Astrocyte of the spinal cord (primary cell): Measurements from ENCODE around the gene ERP29.
A peak's percentile ranks its signal among the peaks of the same experiment; 100 is the strongest.

Experiments used
- DNase-seq: peaks from one replicate; pipeline ENCODE4 v3.0.0; 2011; ENCODE audit warnings: low read depth, low spot score
- H3K4me3 ChIP-seq: 2 replicates; pipeline ENCODE4 v1.5.1; 2011; ENCODE audit warnings: low read depth, mild to moderate bottlenecking, low read length, moderate library complexity
- CTCF ChIP-seq: IDR thresholded peaks from 2 replicates; pipeline ENCODE4 v1.5.1; 2012; ENCODE audit warnings: low read depth, mild to moderate bottlenecking, low read length, inconsistent platforms
- in situ Hi-C: cut with HindIII; loops from 2 replicates; pipeline ENCODE4 v1.10.0; 2017; ENCODE audit warnings: low sequenced_read_pairs

ERP29 gene

GRCh38 chr12:112012775-112013600 lies at the start of gene ERP29, which contains the start of gene TMEM116:
ERP29 (plus strand) TSS chr12:112013426; CDS start chr12:112013466, 40 bp downstream.
TMEM116 (minus strand) TSS chr12:112013165; CDS start chr12:112005270, 7,895 bp downstream.
- DNase-seq: peak; percentile 99
- TF ChIP-seq CTCF: peak; percentile 60
- in situ Hi-C loops: no loop called here
- H3K4me3 ChIP-seq: peak within 1 kb of the TSS; percentile 89

DNA sequence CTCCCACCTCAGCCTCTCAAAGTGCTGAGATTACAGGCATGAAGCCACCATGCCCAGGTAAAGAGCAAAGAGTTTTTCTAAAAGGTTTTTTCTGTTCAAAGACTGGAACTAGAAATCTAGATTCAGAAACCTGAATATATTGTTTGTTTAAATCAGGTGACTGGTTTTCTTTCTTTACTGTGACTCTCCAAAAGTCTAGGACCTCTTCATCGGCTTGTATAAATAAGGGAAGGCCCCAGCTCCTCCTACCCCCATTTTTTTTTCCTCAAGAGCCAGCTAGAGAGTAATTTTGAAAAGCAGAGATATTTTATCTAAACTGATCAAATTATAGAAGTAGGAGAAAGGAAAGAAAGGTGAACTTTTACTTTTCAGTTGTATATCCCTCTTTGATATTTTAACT lies 48.3 kb upstream of the ERP29 start:
- in situ Hi-C loops: no loop called here
- TF ChIP-seq CTCF: no peak
- H3K4me3 ChIP-seq: no peak overlapping the region
- DNase-seq: no peak

GRCh38 chr12:111971800-111972199 lies 41.4 kb upstream of the ERP29 start:
- in situ Hi-C loops: no loop called here
- TF ChIP-seq CTCF: no peak
- no peak overlapping the region for H3K4me3 ChIP-seq
- DNase-seq: no peak

GRCh38 chr12:111975161-111975931 lies 37.9 kb upstream of the ERP29 start:
- no peak for TF ChIP-seq CTCF
- in situ Hi-C loops: no loop called here
- no peak overlapping the region for H3K4me3 ChIP-seq
- DNase-seq: no peak

DNA sequence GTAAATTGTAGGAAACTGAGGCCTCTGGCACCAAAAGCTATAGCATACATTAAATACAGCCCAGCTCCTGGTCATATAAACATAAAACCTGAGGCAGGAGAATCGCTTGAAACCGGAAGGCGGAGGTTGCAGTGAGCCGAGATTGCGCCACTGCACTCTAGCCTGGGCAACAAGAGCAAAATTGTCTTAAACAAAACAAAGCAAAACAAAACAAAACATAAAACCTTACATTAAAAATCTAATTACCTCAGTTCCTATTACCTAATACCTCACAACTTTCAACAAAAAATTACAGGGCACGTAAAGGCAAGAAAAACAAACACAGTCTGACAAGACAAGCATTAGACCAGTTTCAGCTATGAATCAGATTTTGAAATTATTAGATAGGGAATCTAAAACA lies 36.9 kb upstream of the ERP29 start:
- H3K4me3 ChIP-seq: no peak overlapping the region
- no peak for TF ChIP-seq CTCF
- no peak for DNase-seq
- in situ Hi-C loops: no loop called here

DNA sequence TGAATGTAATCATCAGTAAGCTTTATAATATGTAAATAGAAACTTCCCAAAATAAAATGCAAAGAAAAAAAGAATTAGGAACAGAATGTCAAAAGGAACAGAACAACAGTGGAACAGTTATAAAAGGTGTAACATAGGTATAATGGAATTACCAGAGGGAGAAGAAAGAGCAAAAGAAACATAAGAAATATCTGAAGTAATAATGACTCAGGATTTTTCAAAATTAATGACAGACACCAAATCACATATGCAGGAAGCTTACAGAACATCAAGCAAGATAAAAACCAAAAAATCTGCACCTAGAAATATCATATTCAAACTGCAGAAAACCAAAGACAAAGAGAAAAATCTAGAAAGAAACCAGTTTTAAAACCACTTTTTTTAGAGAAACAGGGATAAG lies 36.4 kb upstream of the ERP29 start:
- no peak for TF ChIP-seq CTCF

More for the DNA sequence above, 36.4 kb upstream of the ERP29 start:
- in situ Hi-C loops: no loop called here
- DNase-seq: no peak
- no peak overlapping the region for H3K4me3 ChIP-seq
